ENCODE results near the gene CMTR1.

DNA sequence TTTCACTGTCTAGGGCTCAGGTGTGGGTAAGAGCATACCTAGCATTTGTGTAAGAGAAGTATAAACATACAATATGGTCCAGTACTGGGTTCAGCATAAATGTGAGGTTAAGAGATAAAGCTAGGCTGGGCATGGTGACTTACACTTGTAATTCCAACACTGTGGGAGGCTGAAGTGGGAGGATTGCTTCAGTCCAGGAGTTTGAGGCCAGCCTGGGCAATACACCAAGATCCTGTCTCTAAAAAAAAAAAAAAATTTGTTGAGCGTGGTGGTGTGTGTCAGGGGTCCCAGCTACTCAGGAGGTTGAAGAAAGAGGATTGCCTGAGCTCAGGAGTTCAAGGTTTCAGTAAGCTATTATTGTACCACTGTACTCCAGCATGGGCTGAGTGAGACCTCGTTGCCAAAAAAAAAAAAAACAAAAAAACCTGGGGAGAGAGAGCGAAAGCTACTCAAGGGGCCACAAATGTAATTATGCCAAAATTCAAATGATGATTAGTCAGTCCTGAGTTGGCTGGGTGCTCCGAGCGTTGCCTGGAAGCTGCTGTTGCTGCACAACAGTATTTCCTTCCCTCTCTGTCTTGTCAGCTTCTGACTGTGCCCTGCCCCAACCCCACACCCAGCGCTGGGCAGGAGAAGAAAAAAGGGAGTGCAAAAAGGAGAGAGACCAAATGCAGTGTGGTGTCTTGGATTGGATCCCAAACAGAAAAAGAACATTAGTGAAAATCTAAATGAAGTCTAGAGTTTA, 24.0 kb downstream of the CMTR1 start:
- no peak for TF ChIP-seq ZNF274 (IDR thresholded peaks at IDR 0.05; ENCODE audit: low read depth, low read length)
- no peak for TF ChIP-seq YY1 (IDR thresholded peaks at IDR 0.05; ENCODE audit: insufficient read depth, insufficient read length)
- no peak for TF ChIP-seq SUZ12 (IDR thresholded peaks at IDR 0.05; ENCODE audit: extremely low read depth, insufficient read depth, insufficient read length)

Measured in NT2/D1 (cell line).